Stimulated activated CD8-positive, alpha-beta memory T cell treated with anti-CD3 and anti-CD28 coated beads, Interleukin-15, amount 100 ng/mL, for 1 hour (primary cell): ENCODE data around the gene TPSD1.
A peak's percentile ranks its signal among the peaks of the same experiment; 100 is the strongest.

Experiments used
- DNase-seq: peaks from one replicate; pipeline ENCODE4 v3.0.0-alpha.2; 2020; ENCODE audit warnings: low read depth

TPSD1 gene

GRCh38 chr16:1299012-1299867 is 43.4 kb downstream of the TPSD1 start:
- no peak for DNase-seq

- DNase-seq = no peak
Measured at GRCh38 chr16:1299868-1300203, 44.0 kb downstream of the TPSD1 start.

- peak; percentile 54 for DNase-seq
Measured at GRCh38 chr16:1300664-1301476, 45.0 kb downstream of the TPSD1 start.

GRCh38 chr16:1301562-1301961 is 45.7 kb downstream of the TPSD1 start:
- no peak for DNase-seq

- no peak for DNase-seq
Measured at GRCh38 chr16:1305823-1306222, 50.0 kb downstream of the TPSD1 start.

GRCh38 chr16:1306334-1306733 is 50.5 kb downstream of the TPSD1 start:
- no peak for DNase-seq

GRCh38 chr16:1308036-1308976 is 52.4 kb downstream of the TPSD1 start:
- no peak for DNase-seq
